Loucy (cell line): ENCODE measurements around the gene PPFIA1.

Experiments
- H2AFZ ChIP-seq: fragments of 200-600 bp; sonication (generic); 2 replicates; pipeline ENCODE4 v1.6.0; 2016; ENCODE audit warnings: antibody characterized with exemption, mild to moderate bottlenecking, low read length, moderate library complexity
- H3F3A ChIP-seq: fragments of 200-600 bp; 2 replicates; pipeline ENCODE4 v1.6.0; 2016; ENCODE audit warnings: antibody characterized with exemption, low read depth, mild to moderate bottlenecking
- H3K27me3 ChIP-seq: fragments of 200-600 bp; sonication (generic); 2 replicates; pipeline ENCODE4 v1.6.1; 2014; ENCODE audit warnings: low read length, mild to moderate bottlenecking; ENCODE audit not compliant: insufficient read depth, poor library complexity, severe bottlenecking
- H3K36me3 ChIP-seq: fragments of 200-600 bp; sonication (generic); 2 replicates; pipeline ENCODE4 v1.6.1; 2016; ENCODE audit warnings: low read length; ENCODE audit not compliant: insufficient read depth
- H3K4me1 ChIP-seq: fragments of 200-600 bp; sonication (generic); 2 replicates; pipeline ENCODE4 v1.5.1; 2014; ENCODE audit warnings: low read length, mild to moderate bottlenecking; ENCODE audit not compliant: insufficient read depth, poor library complexity, severe bottlenecking
- H3K4me2 ChIP-seq: fragments of 200-600 bp; sonication (generic); 2 replicates; pipeline ENCODE4 v1.6.0; 2014; ENCODE audit warnings: antibody characterized with exemption, low read length, low read depth, mild to moderate bottlenecking; ENCODE audit not compliant: poor library complexity, severe bottlenecking
- H3K4me3 ChIP-seq: fragments of 200-600 bp; sonication (generic); 2 replicates; pipeline ENCODE4 v1.5.1; 2014; ENCODE audit warnings: low read length, mild to moderate bottlenecking, mixed read lengths; ENCODE audit not compliant: poor library complexity, severe bottlenecking
- H3K79me2 ChIP-seq: fragments of 200-600 bp; sonication (generic); 2 replicates; pipeline ENCODE4 v1.6.1; 2014; ENCODE audit warnings: low read length; ENCODE audit not compliant: insufficient read depth
- H3K9ac ChIP-seq: fragments of 200-600 bp; sonication (generic); 2 replicates; pipeline ENCODE4 v1.6.0; 2014; ENCODE audit warnings: mild to moderate bottlenecking, low read depth, low read length, moderate library complexity; ENCODE audit not compliant: poor library complexity, severe bottlenecking
- H3K9me2 ChIP-seq: fragments of 200-600 bp; sonication (generic); replicated peaks from 2 replicates; pipeline ENCODE4 v1.6.1; 2016; ENCODE audit warnings: low read depth, low read length, mixed read lengths
- H3K9me3 ChIP-seq: fragments of 200-600 bp; sonication (generic); 2 replicates; pipeline ENCODE4 v1.6.1; 2014; ENCODE audit warnings: mild to moderate bottlenecking, antibody characterized with exemption, low read length, low read depth; ENCODE audit not compliant: insufficient read depth
- H4K20me1 ChIP-seq: fragments of 200-600 bp; sonication (generic); 2 replicates; pipeline ENCODE4 v1.6.0; 2014; ENCODE audit warnings: antibody characterized with exemption, low read length, mild to moderate bottlenecking; ENCODE audit not compliant: insufficient read depth, poor library complexity, severe bottlenecking
- CTCF ChIP-seq: fragments of 200-600 bp; sonication (generic); conservative IDR thresholded peaks from 2 replicates; pipeline ENCODE4 v1.5.1; 2014; ENCODE audit warnings: mild to moderate bottlenecking, antibody characterized with exemption, low read length
- EZH2phosphoT487 ChIP-seq: fragments of 200-600 bp; IDR thresholded peaks from 2 replicates; pipeline ENCODE4 v1.6.1; 2018; ENCODE audit warnings: antibody characterized with exemption, mild to moderate bottlenecking, moderate library complexity, borderline replicate concordance

PPFIA1 gene

GRCh38 chr11:70420008-70420464 is 149.5 kb downstream of the PPFIA1 start:
- Histone ChIP-seq H3F3A (no peaks in the 10 kb centered on the region), H3K9me3 (no peaks in the 10 kb centered on the region), H3K4me2 (no peak overlapping the region), H2AFZ (no peak overlapping the region), H4K20me1 (no peaks in the 10 kb centered on the region), H3K27me3 (no peaks in the 10 kb centered on the region), H3K4me1 (peaks cover 14% of the 10 kb centered on the region), H3K36me3 (no peaks in the 10 kb centered on the region), H3K9me2 (no peaks in the 10 kb centered on the region), H3K9ac (no peak overlapping the region), H3K79me2 (no peaks in the 10 kb centered on the region), H3K4me3 (no peak overlapping the region)
- TF ChIP-seq EZH2phosphoT487 = no peak

- H3K4me2 ChIP-seq = no peak overlapping the region
- H3K9me2 ChIP-seq = no peaks in the 10 kb centered on the region
- H3K27me3 ChIP-seq = no peaks in the 10 kb centered on the region
- TF ChIP-seq EZH2phosphoT487 = no peak
- no peak for TF ChIP-seq CTCF
- no peaks in the 10 kb centered on the region for H3K9me3 ChIP-seq
- peaks cover 14% of the 10 kb centered on the region for H3K4me1 ChIP-seq
- no peaks in the 10 kb centered on the region for H3K79me2 ChIP-seq
- no peak overlapping the region for H3K9ac ChIP-seq
- H3K4me3 ChIP-seq = no peak overlapping the region
- H2AFZ ChIP-seq = no peak overlapping the region
- no peaks in the 10 kb centered on the region for H4K20me1 ChIP-seq
- H3F3A ChIP-seq = no peaks in the 10 kb centered on the region
- no peaks in the 10 kb centered on the region for H3K36me3 ChIP-seq
Observed at GRCh38 chr11:70420496-70420895, 150.0 kb downstream of the PPFIA1 start.

GRCh38 chr11:70421123-70421522 is 150.6 kb downstream of the PPFIA1 start:
- no peaks in the 10 kb centered on the region for H3K36me3 ChIP-seq
- no peak overlapping the region for H3K4me3 ChIP-seq
- no peaks in the 10 kb centered on the region for H3K79me2 ChIP-seq

More at GRCh38 chr11:70421123-70421522, 150.6 kb downstream of the PPFIA1 start:
- H2AFZ ChIP-seq = no peak overlapping the region
- TF ChIP-seq CTCF (peak; percentile 50), EZH2phosphoT487 (no peak)
- H3K9ac ChIP-seq = no peak overlapping the region
- H3K4me1 ChIP-seq = peaks cover 14% of the 10 kb centered on the region
- H4K20me1 ChIP-seq = no peaks in the 10 kb centered on the region
- H3K4me2 ChIP-seq = no peak overlapping the region
- H3K9me3 ChIP-seq = no peaks in the 10 kb centered on the region
- no peaks in the 10 kb centered on the region for H3K27me3 ChIP-seq
- no peaks in the 10 kb centered on the region for H3K9me2 ChIP-seq
- H3F3A ChIP-seq = no peaks in the 10 kb centered on the region
